Stimulated activated CD4-positive, alpha-beta T cell treated with anti-CD3 and anti-CD28 coated beads, TNF-alpha, amount 100 ng/mL, for 1 hour (primary cell): ENCODE results near the gene GPC5.
"Not testable (repeated sequence)": the region's sequence is repeated elsewhere in the genome, so short reads cannot be mapped to it uniquely, and the experiment has no call there.

Experiments
- DNase-seq, 3 donors: peaks; one replicate each; pipeline ENCODE4 v3.0.0-alpha.2; 2020; ENCODE audit warnings: low read depth in 3 of 3, low spot score in 1 of 3

The GPC5 gene

GRCh38 chr13:91836553-91836952 lies 438.1 kb downstream of the GPC5 start:
- DNase-seq, result no peak

GRCh38 chr13:91845612-91846011 lies 447.2 kb downstream of the GPC5 start:
- no peak for DNase-seq

GRCh38 chr13:91863699-91864098 lies 465.3 kb downstream of the GPC5 start:
- DNase-seq, result no peak

- DNase-seq, result no peak
These were observed 469.9 kb downstream of the GPC5 start for GRCh38 chr13:91868351-91868750.

GRCh38 chr13:91878491-91878890 lies 480.1 kb downstream of the GPC5 start:
- DNase-seq, result no peak

- DNase-seq, result no peak
These were observed 480.9 kb downstream of the GPC5 start for GRCh38 chr13:91879360-91879759.

- DNase-seq, result no peak
These were observed 484.5 kb downstream of the GPC5 start for GRCh38 chr13:91882918-91883317.

- DNase-seq, result no peak
These were observed 491.2 kb downstream of the GPC5 start for GRCh38 chr13:91889641-91890040.

- DNase-seq, result no peak
These were observed 492.7 kb downstream of the GPC5 start for GRCh38 chr13:91891141-91891540.

GRCh38 chr13:91893040-91893439 lies 494.6 kb downstream of the GPC5 start:
- no peak for DNase-seq

- no peak for DNase-seq
These were observed 495.9 kb downstream of the GPC5 start for GRCh38 chr13:91894316-91894715.

- DNase-seq, result no peak
These were observed 498.1 kb downstream of the GPC5 start for GRCh38 chr13:91896547-91896946.

- DNase-seq, result not testable (repeated sequence)
These were observed 500.6 kb downstream of the GPC5 start for GRCh38 chr13:91898986-91899385.

GRCh38 chr13:91902291-91902690 lies 503.9 kb downstream of the GPC5 start:
- DNase-seq, result no peak

- DNase-seq, result no peak
These were observed 505.6 kb downstream of the GPC5 start for GRCh38 chr13:91904005-91904404.

GRCh38 chr13:91904597-91904996 lies 506.2 kb downstream of the GPC5 start:
- DNase-seq, result no peak

GRCh38 chr13:91907398-91907797 lies 509.0 kb downstream of the GPC5 start:
- DNase-seq, result no peak

- DNase-seq, result no peak
These were observed 511.2 kb downstream of the GPC5 start for GRCh38 chr13:91909617-91910016.

GRCh38 chr13:91922969-91923592 lies 524.7 kb downstream of the GPC5 start:
- DNase-seq, result no peak

- DNase-seq, result no peak
These were observed 532.3 kb downstream of the GPC5 start for GRCh38 chr13:91930687-91931086.

- DNase-seq, result no peak
These were observed 535.9 kb downstream of the GPC5 start for GRCh38 chr13:91934354-91934753.

GRCh38 chr13:91946498-91947070 lies 548.2 kb downstream of the GPC5 start:
- DNase-seq, result no peak

- DNase-seq, result no peak
These were observed 550.3 kb downstream of the GPC5 start for GRCh38 chr13:91948736-91949135.
